Activated CD8-positive, alpha-beta memory T cell treated with anti-CD3 and anti-CD28 coated beads for 48 hours (primary cell): ENCODE results near the gene OLFML2A.
"Not testable (repeated sequence)": the region's sequence is repeated elsewhere in the genome, so short reads cannot be mapped to it uniquely, and the experiment has no call there.

ENCODE experiments used
- DNase-seq, 3 experiments: peaks; one replicate each; pipeline ENCODE4 v3.0.0-alpha.2; 2020; ENCODE audit warnings: low read depth in 2 of 3, low spot score in 2 of 3

The OLFML2A gene

DNA sequence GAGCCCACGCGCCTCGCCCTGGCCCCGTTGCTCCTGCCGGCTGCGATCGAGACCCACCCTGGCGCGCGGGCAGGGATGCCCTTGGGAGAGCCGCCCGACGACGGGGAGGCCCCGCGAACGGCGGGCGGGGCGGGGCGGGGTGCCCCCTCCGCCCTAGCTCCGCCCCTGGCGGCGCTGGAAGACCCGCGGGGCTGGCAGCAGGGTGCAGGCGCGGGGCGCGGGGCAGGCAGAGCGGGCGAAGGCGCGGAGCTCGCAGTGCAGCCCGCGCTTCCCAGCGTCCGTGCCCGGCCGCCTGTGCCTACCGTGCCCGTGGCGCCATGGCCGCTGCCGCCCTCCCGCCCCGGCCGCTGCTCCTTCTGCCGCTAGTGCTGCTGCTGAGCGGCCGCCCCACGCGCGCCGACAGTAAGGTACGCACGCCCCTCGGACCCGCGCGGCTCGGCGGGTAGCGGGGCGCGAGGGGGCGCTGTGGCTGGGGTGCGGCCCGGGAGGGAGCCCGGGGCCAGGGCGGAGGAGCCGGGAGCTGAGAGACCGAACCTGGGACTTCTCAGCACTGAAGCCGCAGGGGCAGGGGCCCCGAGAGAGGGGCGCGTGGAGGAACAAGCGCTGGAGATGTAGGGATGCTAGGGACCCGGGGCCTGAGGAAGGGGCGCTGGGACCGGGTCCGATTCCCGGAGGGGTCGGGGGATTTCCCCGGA, at the start of gene OLFML2A:
OLFML2A (plus strand) TSS at position 180 of the 695 bp plus-strand sequence; CDS start at position 318, 138 bp downstream.
- no peak for DNase-seq

DNA sequence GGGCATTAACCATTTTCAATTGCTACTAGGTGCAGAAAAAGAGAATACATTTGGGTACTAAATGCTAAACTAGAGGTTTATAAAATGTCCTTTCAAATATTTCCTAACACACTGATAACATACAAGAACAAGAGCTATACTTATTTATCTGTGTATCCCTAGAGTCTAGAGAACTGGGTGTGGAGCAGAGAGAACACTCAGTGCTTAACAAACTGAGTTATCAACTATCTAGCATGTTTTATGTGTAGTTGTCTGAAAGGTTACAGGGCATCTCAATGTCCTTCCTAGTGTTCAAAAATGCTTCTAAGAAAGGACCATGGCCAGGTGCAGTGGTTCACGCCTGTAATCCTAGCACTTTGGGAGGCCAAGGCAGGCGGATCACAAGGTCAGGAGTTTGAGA, 46.2 kb upstream of the OLFML2A start:
- no peak for DNase-seq

GRCh38 chr9:124733964-124734740, 42.8 kb upstream of the OLFML2A start:
- no peak for DNase-seq

DNA sequence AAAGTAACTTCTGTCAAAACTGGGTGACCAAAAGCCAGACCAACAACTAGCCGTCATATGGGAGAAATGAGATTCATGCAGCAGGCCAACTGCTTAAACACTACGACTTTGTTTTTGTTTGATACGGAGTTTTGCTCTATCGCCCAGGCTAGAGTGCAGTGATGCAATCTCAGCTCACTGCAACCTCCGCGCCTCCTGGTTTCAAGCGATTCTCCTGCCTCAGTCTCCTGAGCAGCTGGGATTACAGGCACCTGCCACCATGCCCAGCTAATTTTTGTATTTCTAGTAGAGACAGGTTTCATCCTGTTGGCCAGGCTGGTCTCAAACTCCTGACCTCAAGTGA, 42.2 kb upstream of the OLFML2A start:
- not testable (repeated sequence) for DNase-seq

DNA sequence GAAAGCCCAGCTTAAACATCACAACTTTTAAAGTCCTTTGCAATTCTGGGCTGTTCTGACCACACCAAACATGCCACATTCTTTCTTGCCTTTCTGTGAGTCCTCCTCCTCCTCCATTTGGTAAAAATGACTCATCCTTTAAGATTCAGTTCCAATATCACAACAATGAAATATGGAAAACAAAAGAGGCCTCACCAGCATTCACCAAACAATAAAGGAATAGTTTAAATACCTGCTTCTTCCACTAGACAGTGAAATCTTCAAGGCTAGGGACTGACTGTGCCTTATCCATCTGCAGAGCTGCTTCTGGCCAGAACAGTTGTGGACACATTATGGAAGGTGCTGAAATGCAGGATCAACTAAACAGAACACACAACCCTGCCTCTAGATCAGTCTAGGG, 41.8 kb upstream of the OLFML2A start:
- no peak for DNase-seq

DNA sequence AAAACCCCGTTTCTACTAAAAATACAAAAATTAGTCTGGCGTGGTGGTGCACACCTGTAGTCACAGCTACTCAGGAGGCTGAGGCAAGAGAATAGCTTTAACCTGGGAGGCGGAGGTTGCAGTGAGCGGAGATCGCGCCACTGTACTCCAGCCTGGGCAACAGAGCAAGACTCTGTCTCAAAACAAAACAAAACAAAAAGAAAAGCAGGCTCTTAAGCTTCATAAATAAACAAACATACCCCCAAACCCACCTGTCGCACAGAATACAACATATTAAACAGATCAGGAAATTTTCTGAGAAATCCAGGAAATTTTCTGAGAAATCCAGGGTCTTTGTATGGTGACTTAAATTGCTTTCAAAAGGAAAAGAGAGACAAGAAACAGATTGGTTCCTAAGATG, 38.9 kb upstream of the OLFML2A start:
- not testable (repeated sequence) for DNase-seq

DNA sequence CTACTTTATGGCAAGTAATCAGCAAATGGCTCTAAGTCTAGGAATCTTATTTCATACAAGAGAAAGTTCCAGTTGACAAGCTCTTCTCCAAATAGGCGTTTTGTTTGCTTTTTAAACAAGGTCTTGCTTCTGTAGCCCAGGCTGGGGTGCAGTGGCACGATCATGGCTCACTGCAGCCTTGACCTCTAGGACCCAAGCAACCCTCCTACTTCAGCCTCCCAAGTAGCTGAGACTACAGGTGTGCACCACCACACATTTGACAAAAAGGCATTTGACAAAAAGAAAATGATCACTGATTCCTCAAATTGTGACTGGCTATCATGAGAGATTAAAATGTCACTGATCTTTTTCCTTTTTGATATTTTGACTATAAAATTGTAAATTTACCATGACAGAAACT, 37.6 kb upstream of the OLFML2A start:
- DNase-seq, result no peak

DNA sequence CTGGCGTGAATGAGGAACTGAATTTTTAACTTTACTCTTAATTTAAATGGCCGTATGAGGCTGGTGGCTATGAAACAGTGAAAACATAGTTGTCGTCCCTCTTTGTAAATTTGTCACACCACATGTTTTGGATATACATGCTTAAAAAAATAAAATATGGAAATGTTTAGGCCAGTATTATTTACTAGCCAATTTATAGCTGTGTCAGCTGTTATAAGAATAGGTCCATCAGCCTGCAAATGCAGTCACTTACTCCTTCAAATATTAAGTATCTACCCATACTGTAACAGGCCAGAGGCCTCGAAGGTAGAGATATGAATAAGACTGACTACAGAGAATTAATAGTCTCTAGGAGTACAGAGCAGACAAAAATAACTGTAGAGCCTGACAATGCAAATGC, 35.8 kb upstream of the OLFML2A start:
- DNase-seq, result no peak

GRCh38 chr9:124741662-124742061, 35.3 kb upstream of the OLFML2A start:
- DNase-seq, result no peak

DNA sequence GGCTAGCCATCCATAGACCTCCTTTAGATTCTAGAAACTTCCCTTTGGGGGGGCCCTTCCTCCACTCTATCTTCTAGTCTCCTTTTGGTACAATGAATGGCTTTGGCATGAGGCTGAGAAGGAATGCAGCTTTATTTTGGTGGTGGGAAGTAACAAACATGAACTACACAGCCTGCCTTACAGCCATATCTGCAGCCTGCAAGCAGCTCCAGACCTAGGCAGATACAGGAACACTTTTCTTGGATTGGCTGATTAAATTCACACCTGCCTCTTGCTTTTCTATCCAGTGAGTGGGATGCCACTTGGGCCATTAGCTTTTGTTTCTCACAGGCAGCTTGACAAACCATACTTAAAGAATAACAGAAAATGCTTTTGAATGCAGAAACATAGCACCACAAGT, 34.0 kb upstream of the OLFML2A start:
- no peak for DNase-seq

GRCh38 chr9:124743686-124744348, 33.1 kb upstream of the OLFML2A start:
- DNase-seq, result no peak

GRCh38 chr9:124747065-124747464, 29.9 kb upstream of the OLFML2A start:
- no peak for DNase-seq

- no peak for DNase-seq
Observed at GRCh38 chr9:124749284-124749683, 27.6 kb upstream of the OLFML2A start.

GRCh38 chr9:124749781-124750180, 27.2 kb upstream of the OLFML2A start:
- no peak for DNase-seq

DNA sequence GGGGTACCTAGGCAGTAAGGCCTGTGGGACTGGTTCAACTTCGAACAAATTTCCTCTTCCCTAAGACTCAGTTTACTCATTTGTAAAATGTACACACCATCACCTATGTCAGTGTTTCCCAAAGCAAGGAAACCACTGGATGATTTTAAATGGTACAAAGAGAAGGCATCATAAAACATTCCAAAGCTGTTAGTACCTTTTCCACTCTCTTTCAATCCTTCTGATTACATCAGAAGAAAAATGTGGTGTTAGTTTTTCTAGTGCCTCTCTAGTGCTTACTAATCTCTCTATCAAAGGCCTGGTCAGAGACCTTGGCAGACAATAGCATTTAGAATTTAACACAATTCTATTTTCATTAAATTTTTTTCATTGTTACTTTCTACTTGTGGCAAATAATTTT, 24.0 kb upstream of the OLFML2A start:
- DNase-seq, result no peak

DNA sequence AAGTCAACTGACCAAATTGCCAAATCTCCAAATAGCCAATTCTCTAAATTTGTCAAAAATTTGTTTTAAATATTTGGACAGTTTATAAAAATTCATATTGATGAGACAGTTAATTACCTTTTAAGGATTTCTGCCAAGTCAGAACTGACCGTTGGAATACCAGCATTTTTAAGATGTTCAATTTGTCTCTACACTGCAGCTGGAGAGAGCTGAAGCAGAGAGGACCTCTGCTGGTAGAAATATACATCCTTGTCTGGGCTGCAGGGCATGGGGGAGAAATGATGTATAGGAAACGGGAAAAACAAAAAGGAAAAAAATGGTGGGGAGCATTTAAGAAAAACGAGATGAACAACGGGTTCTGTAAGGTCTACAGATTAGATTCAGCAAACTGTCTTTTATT, 22.6 kb upstream of the OLFML2A start:
- DNase-seq, result no peak

DNA sequence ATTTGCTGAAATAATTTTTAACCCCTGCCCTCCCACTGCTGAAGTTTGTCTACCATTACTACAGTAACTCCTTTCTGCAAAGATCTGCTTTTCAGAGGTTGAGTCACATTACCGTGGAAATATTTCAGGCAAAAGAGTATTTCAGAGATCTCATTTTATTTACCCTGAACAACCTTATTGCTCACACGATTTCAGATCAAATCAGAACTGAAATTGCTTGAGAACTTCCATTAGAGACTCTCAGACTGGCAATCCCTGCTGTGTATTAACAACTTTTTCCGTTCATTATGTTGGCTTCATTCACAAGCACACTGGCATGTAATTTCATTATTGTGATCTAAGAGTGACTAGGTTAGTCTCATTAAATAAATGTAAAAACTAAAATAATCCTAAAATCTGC, 21.9 kb upstream of the OLFML2A start:
- no peak for DNase-seq

DNA sequence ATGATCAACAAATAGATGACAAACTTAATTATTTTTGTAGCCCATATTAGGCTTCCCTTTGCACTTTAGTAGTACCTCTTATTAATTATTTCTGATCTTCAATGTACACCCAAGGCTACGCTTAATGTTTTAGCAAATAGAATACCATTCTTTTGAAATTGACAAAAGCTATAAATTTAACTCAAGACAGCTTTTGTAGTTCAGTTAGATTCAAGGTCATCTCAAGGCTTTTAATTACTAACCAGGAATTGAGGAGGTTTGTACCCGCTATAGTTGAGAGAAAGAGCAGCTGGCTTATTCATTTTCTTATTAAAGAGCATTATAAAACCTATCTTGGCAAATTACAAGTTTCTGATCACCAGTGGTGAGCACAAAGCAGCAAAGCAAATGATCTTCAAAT, 20.9 kb upstream of the OLFML2A start:
- no peak for DNase-seq

DNA sequence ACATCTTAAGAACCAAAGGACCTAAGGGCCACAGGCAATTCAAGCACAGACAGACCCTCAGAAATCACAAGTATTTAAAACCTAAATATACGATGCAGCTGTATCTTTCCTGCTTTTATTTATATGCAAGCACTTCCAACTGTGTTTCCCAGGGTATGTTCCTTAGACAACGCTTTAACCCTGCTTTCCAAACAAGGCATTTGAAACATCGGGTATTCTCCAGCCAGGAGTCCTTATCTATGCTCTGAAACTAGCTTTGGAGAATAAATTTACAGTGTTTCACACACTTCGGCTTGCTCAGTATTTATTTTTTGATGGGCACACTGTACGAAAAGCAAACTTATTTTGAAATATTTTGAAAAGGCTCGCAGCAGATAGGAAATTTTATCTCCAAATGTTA, 19.3 kb upstream of the OLFML2A start:
- DNase-seq, result no peak

GRCh38 chr9:124758061-124758460, 18.9 kb upstream of the OLFML2A start:
- no peak for DNase-seq

DNA sequence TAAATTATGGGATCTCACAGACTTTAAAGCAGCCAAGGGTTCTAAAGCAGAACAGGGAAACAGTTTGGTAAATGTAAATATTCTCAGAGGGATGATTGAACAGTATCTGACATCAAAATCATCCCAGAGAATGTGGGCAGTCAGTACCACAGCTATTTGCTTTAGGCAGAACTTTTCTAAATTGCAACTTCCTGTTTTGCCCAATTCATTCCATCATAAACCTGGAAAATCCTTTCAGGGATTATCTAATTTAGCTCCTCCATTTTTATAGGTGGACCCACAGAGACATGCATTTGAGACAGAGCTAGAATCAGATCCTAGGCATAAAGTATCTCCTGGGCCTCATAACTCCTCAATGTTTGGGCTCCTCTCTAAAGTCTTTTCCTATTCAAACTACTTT, 18.2 kb upstream of the OLFML2A start:
- no peak for DNase-seq

- DNase-seq, result no peak
Observed at GRCh38 chr9:124759327-124759726, 17.6 kb upstream of the OLFML2A start.
